Suprapubic skin (tissue), 4 donors: Measurements from ENCODE around the gene PGM1.

Source experiments
- EP300 ChIP-seq: sonication (generic); formaldehyde crosslinking; IDR thresholded peaks from one replicate; pipeline ENCODE4 v1.6.1; 2017; ENCODE audit warnings: antibody characterized with exemption
- POLR2A ChIP-seq, 2 donors: fragments of 450-650 bp; IDR thresholded peaks; one replicate each; pipeline ENCODE4 v1.6.1; 2017; ENCODE audit warnings: antibody characterized with exemption in 2 of 2, mild to moderate bottlenecking in 2 of 2, moderate library complexity in 2 of 2
- POLR2AphosphoS5 ChIP-seq, 3 donors: sonication (generic); formaldehyde crosslinking; IDR thresholded peaks; one replicate each; pipeline ENCODE4 v1.6.1; 2017; ENCODE audit warnings: antibody characterized with exemption in 3 of 3
- TF ChIP-seq, protein P1 (sequence below), 2 donors: fragments of 200-600 bp in 1 of 2; fragments of 450-650 bp in 1 of 2; sonication (generic) in 1 of 2; IDR thresholded peaks; one replicate each; pipeline ENCODE4 v1.5.1; 2016 to 2019; ENCODE audit warnings: antibody characterized with exemption in 2 of 2, mild to moderate bottlenecking in 1 of 2, moderate library complexity in 1 of 2

DNA sequence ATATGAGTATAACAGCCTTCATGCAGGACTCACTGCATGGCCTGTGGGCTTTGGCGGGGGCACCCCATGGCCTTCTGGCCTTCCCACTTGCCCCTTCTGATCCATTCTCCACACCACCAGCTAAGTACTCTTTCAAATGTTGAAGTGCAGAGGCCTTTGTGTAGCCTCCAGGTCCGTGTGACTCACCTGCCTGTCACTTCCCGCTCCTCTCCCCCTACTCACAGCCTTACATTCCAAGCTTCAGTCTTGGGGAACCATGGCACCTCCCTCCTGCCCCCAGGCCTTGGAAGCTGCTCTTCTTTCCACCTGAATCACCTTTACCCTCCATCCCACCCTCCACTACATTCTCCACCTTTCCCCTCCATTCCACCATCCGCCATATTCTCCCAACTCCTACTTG is 69.6 kb downstream of the PGM1 start:
- no peak for TF ChIP-seq EP300
- TF ChIP-seq, protein P1, sequence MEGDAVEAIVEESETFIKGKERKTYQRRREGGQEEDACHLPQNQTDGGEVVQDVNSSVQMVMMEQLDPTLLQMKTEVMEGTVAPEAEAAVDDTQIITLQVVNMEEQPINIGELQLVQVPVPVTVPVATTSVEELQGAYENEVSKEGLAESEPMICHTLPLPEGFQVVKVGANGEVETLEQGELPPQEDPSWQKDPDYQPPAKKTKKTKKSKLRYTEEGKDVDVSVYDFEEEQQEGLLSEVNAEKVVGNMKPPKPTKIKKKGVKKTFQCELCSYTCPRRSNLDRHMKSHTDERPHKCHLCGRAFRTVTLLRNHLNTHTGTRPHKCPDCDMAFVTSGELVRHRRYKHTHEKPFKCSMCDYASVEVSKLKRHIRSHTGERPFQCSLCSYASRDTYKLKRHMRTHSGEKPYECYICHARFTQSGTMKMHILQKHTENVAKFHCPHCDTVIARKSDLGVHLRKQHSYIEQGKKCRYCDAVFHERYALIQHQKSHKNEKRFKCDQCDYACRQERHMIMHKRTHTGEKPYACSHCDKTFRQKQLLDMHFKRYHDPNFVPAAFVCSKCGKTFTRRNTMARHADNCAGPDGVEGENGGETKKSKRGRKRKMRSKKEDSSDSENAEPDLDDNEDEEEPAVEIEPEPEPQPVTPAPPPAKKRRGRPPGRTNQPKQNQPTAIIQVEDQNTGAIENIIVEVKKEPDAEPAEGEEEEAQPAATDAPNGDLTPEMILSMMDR (IDR thresholded peaks at IDR 0.05) = no peak
- no peak for TF ChIP-seq POLR2A (IDR thresholded peaks at IDR 0.05)
- TF ChIP-seq POLR2AphosphoS5 (IDR thresholded peaks at IDR 0.05) = no peak
